Measurements from ENCODE around the gene RAB3GAP2.

DNA sequence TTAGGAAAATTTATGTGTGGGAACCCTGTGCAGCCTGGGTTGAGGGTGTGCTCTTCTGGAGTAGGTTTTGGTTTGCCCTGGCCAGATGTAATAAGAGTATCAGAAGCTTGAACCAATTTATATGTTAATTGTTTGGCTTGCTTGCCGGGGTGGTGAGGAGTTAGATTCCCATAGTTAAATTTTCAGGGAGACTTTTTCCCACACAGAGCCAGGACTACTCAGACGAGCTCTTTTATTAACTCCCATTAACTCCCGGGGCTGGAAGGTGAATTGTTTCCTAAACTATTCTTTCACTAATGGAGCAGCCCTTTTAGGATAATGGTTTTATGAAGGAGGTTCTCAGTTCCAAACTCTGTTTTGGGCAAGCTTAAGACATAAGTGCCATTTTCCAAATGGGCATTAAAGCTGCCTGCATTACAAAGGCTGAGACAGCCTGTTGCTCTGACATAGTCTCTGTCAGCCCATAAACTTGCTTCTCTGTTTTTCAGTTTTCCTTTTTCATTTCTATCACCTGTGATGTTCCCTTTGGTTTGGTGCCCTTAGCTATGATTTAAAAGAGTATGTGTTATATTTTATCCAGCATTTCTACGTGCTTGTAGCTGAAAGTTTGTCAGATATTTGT lies 18.0 kb upstream of the RAB3GAP2 start:
- TF ChIP-seq ZBTB1 (CRISPR knock-in tag; IDR thresholded peaks at IDR 0.05; ENCODE audit: borderline replicate concordance) = no peak
- no peak for TF ChIP-seq CAMTA2 (CRISPR knock-in tag; IDR thresholded peaks at IDR 0.05; ENCODE audit: borderline replicate concordance)
- no peak for TF ChIP-seq POLR2AphosphoS5 (IDR thresholded peaks at IDR 0.05; ENCODE audit: low read depth, low read length)
